ENCODE data around the gene TES. TPM values are rescaled to one million over a fixed set of nuclear protein-coding genes. Genes with fewer than 3 reads are reported as not detected.

Gene TES
- total and polyA plus RNA-seq, 9 of the 15 experiments (the other 6 are each of a cell fraction or from before 2014, with no cell fraction given), result 20.7 to 61.6 (median 53.8) TPM

GRCh38 chr7:116239434-116239833 lies 29.1 kb downstream of the TES start:
- BruUV-seq (replicated peaks), result no TSS peak
- ATAC-seq (0 out of 3 replicates have a peak, but pooled peaks have one; percentile 14), FAIRE-seq (no peak), DNase-seq (ENCODE audit: extremely low read depth in 1 of 4, low spot score in 3 of 4) (no peak)
- 0 out of 3 replicates have a peak, but pooled peaks cover 2% of the 10 kb centered on the region for H3K36me3 ChIP-seq (ENCODE audit: control insufficient read depth, insufficient read depth, low read length)
- no peak overlapping the region for H2AFZ ChIP-seq (ENCODE audit: low read depth, low read length)
- H3K27ac ChIP-seq (ENCODE audit: extremely low read depth, low read depth, low read length), result no peak overlapping the region
- no peak overlapping the region for H3K4me2 ChIP-seq (ENCODE audit: insufficient read depth, low read length)
- no peaks in the 10 kb centered on the region for H3K4me1 ChIP-seq (replicated peaks in 1 of 2; ENCODE audit: control insufficient read depth in 2 of 2, insufficient read depth in 2 of 2, low read length in 2 of 2)
- intact Hi-C loops (cut with micrococcal nuclease), result no loop called here
- in situ Hi-C loops (cut with MboI), result loop anchor here (5.0 kb wide), 1 partner anchor 62 kb away; no protein-coding TSS in a partner anchor
- no peaks in the 10 kb centered on the region for H3K27me3 ChIP-seq (ENCODE audit: control insufficient read depth in 2 of 2, insufficient read depth in 2 of 2, low read length in 2 of 2)
- H4K20me1 ChIP-seq (replicated peaks; ENCODE audit: control insufficient read depth, insufficient read depth, low read length), result no peaks in the 10 kb centered on the region
- WGBS (ENCODE audit: insufficient coverage, low coverage, missing lambda C conversion rate), result 55% methylated on average over 2 of the region's 2 CpGs
- H3K9ac ChIP-seq (ENCODE audit: insufficient read depth in 1 of 2, low read depth in 2 of 2, low read length in 2 of 2), result no peak overlapping the region
- ChIA-PET POLR2A (interaction anchor here (1.1 to 1.6 kb wide), 2 partner anchors 8 to 28 kb away, joined by 4 read pairs; no protein-coding TSS in a partner anchor), CTCF (ENCODE audit: low intra/inter-chr PET ratio) (no interaction called here)
- H3K9me1 ChIP-seq (ENCODE audit: control insufficient read depth, insufficient read depth, low read length), result no peaks in the 10 kb centered on the region
- H3K9me3 ChIP-seq (replicated peaks; ENCODE audit: control insufficient read depth, insufficient read depth, low read depth, low read length), result no peaks in the 10 kb centered on the region
- no peaks in the 10 kb centered on the region for H3K79me2 ChIP-seq (ENCODE audit: control insufficient read depth, insufficient read depth, low read length)
- H3K4me3 ChIP-seq, result no peak overlapping the region
- no peak for TF ChIP-seq GABPB1 (CRISPR knock-in tag; IDR thresholded peaks at IDR 0.05)
- no peak for TF ChIP-seq ARNT (IDR thresholded peaks at IDR 0.05)
- no peak for TF ChIP-seq BRF2 (IDR thresholded peaks at IDR 0.05; ENCODE audit: borderline replicate concordance, insufficient read depth, insufficient read length)
- TF ChIP-seq NFRKB (IDR thresholded peaks at IDR 0.05; ENCODE audit: low read depth), result no peak
- TF ChIP-seq MEIS2 (IDR thresholded peaks at IDR 0.05; ENCODE audit: partially characterized antibody), result no peak
- TF ChIP-seq CHD7 (IDR thresholded peaks at IDR 0.05; ENCODE audit: low read depth, low read length), result no peak

Measured in K562 (cell line).